Tibial nerve (tissue), 3 donors: ENCODE results near the gene ATAD3B.

ENCODE experiments used
- POLR2A ChIP-seq, 2 donors: fragments of 450-650 bp; IDR thresholded peaks; one replicate each; pipeline ENCODE4 v1.6.1; 2017; ENCODE audit warnings: antibody characterized with exemption in 2 of 2, mild to moderate bottlenecking in 2 of 2, moderate library complexity in 2 of 2
- TF ChIP-seq, protein P1 (sequence below), 5 experiments: fragments of 200-600 bp in 3 of 5; fragments of 450-650 bp in 2 of 5; sonication (generic) in 3 of 5; IDR thresholded peaks; one replicate each; pipeline ENCODE4 v1.5.1; 2016 to 2019; ENCODE audit warnings: antibody characterized with exemption in 5 of 5, mild to moderate bottlenecking in 3 of 5, moderate library complexity in 2 of 5

- TF ChIP-seq, protein P1, sequence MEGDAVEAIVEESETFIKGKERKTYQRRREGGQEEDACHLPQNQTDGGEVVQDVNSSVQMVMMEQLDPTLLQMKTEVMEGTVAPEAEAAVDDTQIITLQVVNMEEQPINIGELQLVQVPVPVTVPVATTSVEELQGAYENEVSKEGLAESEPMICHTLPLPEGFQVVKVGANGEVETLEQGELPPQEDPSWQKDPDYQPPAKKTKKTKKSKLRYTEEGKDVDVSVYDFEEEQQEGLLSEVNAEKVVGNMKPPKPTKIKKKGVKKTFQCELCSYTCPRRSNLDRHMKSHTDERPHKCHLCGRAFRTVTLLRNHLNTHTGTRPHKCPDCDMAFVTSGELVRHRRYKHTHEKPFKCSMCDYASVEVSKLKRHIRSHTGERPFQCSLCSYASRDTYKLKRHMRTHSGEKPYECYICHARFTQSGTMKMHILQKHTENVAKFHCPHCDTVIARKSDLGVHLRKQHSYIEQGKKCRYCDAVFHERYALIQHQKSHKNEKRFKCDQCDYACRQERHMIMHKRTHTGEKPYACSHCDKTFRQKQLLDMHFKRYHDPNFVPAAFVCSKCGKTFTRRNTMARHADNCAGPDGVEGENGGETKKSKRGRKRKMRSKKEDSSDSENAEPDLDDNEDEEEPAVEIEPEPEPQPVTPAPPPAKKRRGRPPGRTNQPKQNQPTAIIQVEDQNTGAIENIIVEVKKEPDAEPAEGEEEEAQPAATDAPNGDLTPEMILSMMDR (IDR thresholded peaks at IDR 0.05), result no peak
- no peak for TF ChIP-seq POLR2A (IDR thresholded peaks at IDR 0.05)
Measured at GRCh38 chr1:1536938-1537546, 65.5 kb downstream of the ATAD3B start.
